ENCODE data around the gene NELFCD. TPM values are rescaled to one million over a fixed set of nuclear protein-coding genes. Genes with fewer than 3 reads are reported as not detected.
"Not testable (repeated sequence)": the region's sequence is repeated elsewhere in the genome, so short reads cannot be mapped to it uniquely, and the experiment has no call there.

Gene NELFCD
- total and polyA plus RNA-seq, 2 experiments from 2014 or later, result 36.3 to 57.4 TPM

DNA sequence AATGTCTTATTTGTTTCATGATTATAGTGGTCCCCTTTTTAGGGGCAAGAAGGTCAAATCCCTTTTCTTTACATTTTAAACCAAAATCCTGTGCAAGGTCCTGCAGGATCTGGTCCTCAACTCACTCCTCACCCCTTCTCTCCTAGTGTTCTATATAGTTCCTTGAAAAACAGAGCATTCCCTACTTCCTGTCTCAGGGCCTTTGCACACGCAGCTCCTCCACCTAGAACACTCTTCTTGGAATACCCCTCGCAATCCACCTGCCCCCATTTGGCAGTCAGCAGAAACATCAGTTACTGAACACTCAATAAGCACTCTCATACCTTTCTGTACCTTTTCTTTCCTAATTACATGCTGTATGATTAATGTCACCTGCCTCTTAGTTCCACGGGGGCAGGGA lies 54.3 kb downstream of the NELFCD start:
- Histone ChIP-seq H3K27me3 (replicated peaks; ENCODE audit: insufficient read depth) (no peaks in the 10 kb centered on the region), H3K4me2 (ENCODE audit: unreplicated experiment) (no peak overlapping the region), H3F3A (ENCODE audit: insufficient read depth) (peaks cover 35% of the 10 kb centered on the region), H3K9me3 (ENCODE audit: low read depth) (no peaks in the 10 kb centered on the region), H3K79me2 (ENCODE audit: insufficient read depth) (peaks cover 81% of the 10 kb centered on the region), H3K4me3 (no peak overlapping the region), H3K36me3 (ENCODE audit: low read depth) (peaks cover 42% of the 10 kb centered on the region), H4K20me1 (ENCODE audit: insufficient read depth) (no peaks in the 10 kb centered on the region), H3K4me1 (ENCODE audit: insufficient read depth) (peaks cover 38% of the 10 kb centered on the region), H3K9ac (no peak overlapping the region), H3K9me2 (ENCODE audit: insufficient read depth) (no peaks in the 10 kb centered on the region), H2AFZ (no peak overlapping the region), H3K27ac (no peak overlapping the region)
- in situ Hi-C loops (cut with MboI), result no loop called here
- TF ChIP-seq EZH2 (IDR thresholded peaks at IDR 0.05; ENCODE audit: insufficient read depth, poor library complexity, severe bottlenecking) (no peak), EZH2phosphoT487 (IDR thresholded peaks at IDR 0.05; ENCODE audit: insufficient read depth, low read depth) (no peak)
- 100% methylated on average over 3 of the region's 3 CpGs for WGBS, 2 experiments (ENCODE audit: low coverage in 1 of 2, low lambda C conversion rate in 2 of 2, missing lambda C conversion rate in 2 of 2)
- DNase-seq, result no peak

GRCh38 chr20:59037386-59037785 lies 56.3 kb downstream of the NELFCD start:
- H3K4me3 ChIP-seq, result no peak overlapping the region
- in situ Hi-C loops (cut with MboI), result no loop called here
- H3K79me2 ChIP-seq (ENCODE audit: insufficient read depth), result peaks cover 84% of the 10 kb centered on the region
- H3F3A ChIP-seq (ENCODE audit: insufficient read depth), result peaks cover 28% of the 10 kb centered on the region
- no peak overlapping the region for H2AFZ ChIP-seq
- H3K4me1 ChIP-seq (ENCODE audit: insufficient read depth), result peaks cover 34% of the 10 kb centered on the region
- H3K27ac ChIP-seq, result no peak overlapping the region
- no peak for TF ChIP-seq EZH2phosphoT487 (IDR thresholded peaks at IDR 0.05; ENCODE audit: insufficient read depth, low read depth)
- no peak for TF ChIP-seq EZH2 (IDR thresholded peaks at IDR 0.05; ENCODE audit: insufficient read depth, poor library complexity, severe bottlenecking)
- H3K9me3 ChIP-seq (ENCODE audit: low read depth), result no peaks in the 10 kb centered on the region
- DNase-seq, result no peak
- H3K9me2 ChIP-seq (ENCODE audit: insufficient read depth), result no peaks in the 10 kb centered on the region
- no peaks in the 10 kb centered on the region for H4K20me1 ChIP-seq (ENCODE audit: insufficient read depth)
- 98 to 99% methylated on average over 12 of the region's 12 CpGs for WGBS, 2 experiments (ENCODE audit: low coverage in 1 of 2, low lambda C conversion rate in 2 of 2, missing lambda C conversion rate in 2 of 2)
- no peaks in the 10 kb centered on the region for H3K27me3 ChIP-seq (replicated peaks; ENCODE audit: insufficient read depth)
- no peak overlapping the region for H3K4me2 ChIP-seq (ENCODE audit: unreplicated experiment)
- no peak overlapping the region for H3K9ac ChIP-seq
- peaks cover 42% of the 10 kb centered on the region for H3K36me3 ChIP-seq (ENCODE audit: low read depth)

- Histone ChIP-seq H3K4me2 (ENCODE audit: unreplicated experiment) (peak overlapping the region; percentile 20), H3K27ac (peak overlapping the region; percentile 44), H3K9me2 (ENCODE audit: insufficient read depth) (no peaks in the 10 kb centered on the region), H3K9ac (peak overlapping the region; percentile 44), H2AFZ (no peak overlapping the region), H3K9me3 (ENCODE audit: low read depth) (no peaks in the 10 kb centered on the region), H3K4me1 (ENCODE audit: insufficient read depth) (peaks cover 38% of the 10 kb centered on the region), H3K4me3 (peak overlapping the region; percentile 11; the same call in 1 of the 2 replicates), H3K79me2 (ENCODE audit: insufficient read depth) (peaks cover 81% of the 10 kb centered on the region), H3K27me3 (replicated peaks; ENCODE audit: insufficient read depth) (no peaks in the 10 kb centered on the region), H4K20me1 (ENCODE audit: insufficient read depth) (no peaks in the 10 kb centered on the region), H3K36me3 (ENCODE audit: low read depth) (peaks cover 39% of the 10 kb centered on the region), H3F3A (ENCODE audit: insufficient read depth) (peaks cover 26% of the 10 kb centered on the region)
- DNase-seq, result peak; percentile 64
- 93% methylated on average over 1 of the region's 1 CpG for WGBS, 2 experiments (ENCODE audit: low coverage in 1 of 2, low lambda C conversion rate in 2 of 2, missing lambda C conversion rate in 2 of 2)
- TF ChIP-seq EZH2phosphoT487 (IDR thresholded peaks at IDR 0.05; ENCODE audit: insufficient read depth, low read depth) (no peak), EZH2 (IDR thresholded peaks at IDR 0.05; ENCODE audit: insufficient read depth, poor library complexity, severe bottlenecking) (no peak)
- in situ Hi-C loops (cut with MboI), result no loop called here
Observed at GRCh38 chr20:59039233-59039632, 58.2 kb downstream of the NELFCD start.

- Histone ChIP-seq H4K20me1 (ENCODE audit: insufficient read depth) (no peaks in the 10 kb centered on the region), H3K4me2 (ENCODE audit: unreplicated experiment) (no peak overlapping the region), H3K9me2 (ENCODE audit: insufficient read depth) (no peaks in the 10 kb centered on the region), H3K4me3 (peak overlapping the region; percentile 82; the same call in 1 of the 2 replicates), H3K27ac (no peak overlapping the region), H3K9me3 (ENCODE audit: low read depth) (no peaks in the 10 kb centered on the region), H3K36me3 (ENCODE audit: low read depth) (peaks cover 27% of the 10 kb centered on the region), H3K79me2 (ENCODE audit: insufficient read depth) (peaks cover 69% of the 10 kb centered on the region), H3F3A (ENCODE audit: insufficient read depth) (peaks cover 13% of the 10 kb centered on the region; the same call in 1 of the 2 replicates), H3K9ac (no peak overlapping the region), H3K4me1 (ENCODE audit: insufficient read depth) (peaks cover 38% of the 10 kb centered on the region), H2AFZ (no peak overlapping the region), H3K27me3 (replicated peaks; ENCODE audit: insufficient read depth) (no peaks in the 10 kb centered on the region)
- no peak for DNase-seq
- 98 to 99% methylated on average over 5 of the region's 5 CpGs for whole genome bisulfite sequencing, 2 experiments (ENCODE audit: low coverage in 1 of 2, low lambda C conversion rate in 2 of 2, missing lambda C conversion rate in 2 of 2)
- TF ChIP-seq EZH2 (IDR thresholded peaks at IDR 0.05; ENCODE audit: insufficient read depth, poor library complexity, severe bottlenecking) (no peak), EZH2phosphoT487 (IDR thresholded peaks at IDR 0.05; ENCODE audit: insufficient read depth, low read depth) (no peak)
- in situ Hi-C loops (cut with MboI), result no loop called here
Observed at GRCh38 chr20:59040667-59041066, 59.6 kb downstream of the NELFCD start.

DNA sequence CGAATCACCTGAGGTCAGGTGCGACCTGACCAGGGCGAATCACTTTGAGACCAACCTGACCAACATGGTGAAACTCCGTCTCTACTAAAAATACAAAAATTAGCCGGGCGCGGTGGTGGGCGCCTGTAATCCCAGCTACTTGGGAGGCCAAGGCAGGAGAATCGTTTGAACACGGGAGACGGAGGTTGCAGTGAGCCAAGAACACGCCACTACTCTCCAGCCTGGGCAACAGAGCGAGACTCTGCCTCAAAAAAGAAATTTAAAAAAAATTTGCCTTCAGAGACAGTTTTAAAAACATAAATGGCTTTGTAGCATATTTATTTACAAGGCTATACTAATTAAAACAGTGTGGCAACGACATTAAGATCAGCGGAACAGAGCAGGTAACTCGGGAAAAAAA lies 60.4 kb downstream of the NELFCD start:
- peaks cover 19% of the 10 kb centered on the region for H3K36me3 ChIP-seq (ENCODE audit: low read depth)
- peaks cover 61% of the 10 kb centered on the region for H3K79me2 ChIP-seq (ENCODE audit: insufficient read depth)
- peak overlapping the region; percentile 94 for H2AFZ ChIP-seq

More for the DNA sequence above, 60.4 kb downstream of the NELFCD start:
- H3F3A ChIP-seq (ENCODE audit: insufficient read depth), result peaks cover 12% of the 10 kb centered on the region; the same call in 1 of the 2 replicates
- H3K27me3 ChIP-seq (replicated peaks; ENCODE audit: insufficient read depth); H4K20me1 ChIP-seq (ENCODE audit: insufficient read depth); H3K9me2 ChIP-seq (ENCODE audit: insufficient read depth); H3K9me3 ChIP-seq (ENCODE audit: low read depth); DNase-seq; in situ Hi-C loops (cut with MboI): not testable (repeated sequence)
- peaks cover 38% of the 10 kb centered on the region for H3K4me1 ChIP-seq (ENCODE audit: insufficient read depth)
- H3K4me2 ChIP-seq (ENCODE audit: unreplicated experiment), result peak overlapping the region; percentile 81
- 85 to 89% methylated on average over 16 of the region's 16 CpGs for WGBS, 2 experiments (ENCODE audit: low coverage in 1 of 2, low lambda C conversion rate in 2 of 2, missing lambda C conversion rate in 2 of 2)
- peak overlapping the region; percentile 73 for H3K9ac ChIP-seq
- H3K4me3 ChIP-seq, result peak overlapping the region; percentile 82
- H3K27ac ChIP-seq, result peak overlapping the region; percentile 52; the same call in 1 of the 2 replicates

Measured in GM23248 (cell line).